Cerebellar cortex (tissue), 1 donor: ENCODE data around the gene LPAR1.

Experiments used
- DNase-seq: peaks from one replicate; pipeline ENCODE4 v3.0.0-alpha.2; 2015; ENCODE audit warnings: low spot score

LPAR1 gene

GRCh38 chr9:110918316-110919049 lies 119.8 kb downstream of the LPAR1 start:
- DNase-seq, result no peak

GRCh38 chr9:110916403-110916802 lies 121.9 kb downstream of the LPAR1 start:
- no peak for DNase-seq

- DNase-seq, result no peak
Measured at GRCh38 chr9:110912419-110913291, 125.6 kb downstream of the LPAR1 start.

GRCh38 chr9:110911659-110912418 lies 126.4 kb downstream of the LPAR1 start:
- no peak for DNase-seq

- no peak for DNase-seq
Measured at GRCh38 chr9:110908894-110909293, 129.4 kb downstream of the LPAR1 start.

GRCh38 chr9:110900917-110901316 lies 137.4 kb downstream of the LPAR1 start:
- no peak for DNase-seq

GRCh38 chr9:110900456-110900855 lies 137.8 kb downstream of the LPAR1 start:
- no peak for DNase-seq

- DNase-seq, result no peak
Measured at GRCh38 chr9:110898866-110899265, 139.4 kb downstream of the LPAR1 start.

GRCh38 chr9:110898358-110898757 lies 139.9 kb downstream of the LPAR1 start:
- no peak for DNase-seq

- DNase-seq, result no peak
Measured at GRCh38 chr9:110897943-110898342, 140.3 kb downstream of the LPAR1 start.

- no peak for DNase-seq
Measured at GRCh38 chr9:110895147-110895905, 142.9 kb downstream of the LPAR1 start.

- no peak for DNase-seq
Measured at GRCh38 chr9:110894731-110895130, 143.5 kb downstream of the LPAR1 start.

GRCh38 chr9:110892689-110893088 lies 145.6 kb downstream of the LPAR1 start:
- DNase-seq, result no peak

GRCh38 chr9:110891760-110892159 lies 146.5 kb downstream of the LPAR1 start:
- no peak for DNase-seq

- no peak for DNase-seq
Measured at GRCh38 chr9:110890416-110890815, 147.9 kb downstream of the LPAR1 start.

GRCh38 chr9:110887276-110887675 lies 151.0 kb downstream of the LPAR1 start:
- no peak for DNase-seq

GRCh38 chr9:110886832-110887231 lies 151.4 kb downstream of the LPAR1 start:
- DNase-seq, result no peak

GRCh38 chr9:110880189-110880588 lies 158.1 kb downstream of the LPAR1 start:
- DNase-seq, result no peak

- no peak for DNase-seq
Measured at GRCh38 chr9:110877374-110877773, 160.9 kb downstream of the LPAR1 start.

GRCh38 chr9:110876929-110877328 lies 161.3 kb downstream of the LPAR1 start:
- DNase-seq, result no peak

GRCh38 chr9:110874963-110875674 lies 163.2 kb downstream of the LPAR1 start:
- DNase-seq, result peak; percentile 11
